ENCODE measurements around the gene ARL5C.

- no peak for TF ChIP-seq CTCF (IDR thresholded peaks at IDR 0.05; ENCODE audit: low read depth, low read length, missing input control)
- TF ChIP-seq RAD21 (IDR thresholded peaks at IDR 0.05): no peak
- TF ChIP-seq YY1 (IDR thresholded peaks at IDR 0.05): no peak
- TF ChIP-seq TAF1 (conservative IDR thresholded peaks at IDR 0.05): no peak
- TF ChIP-seq MAX (IDR thresholded peaks at IDR 0.05): no peak
- no peak for TF ChIP-seq SP1 (IDR thresholded peaks at IDR 0.05)
- TF ChIP-seq NR2F2 (IDR thresholded peaks at IDR 0.05): no peak
These were observed 40.7 kb downstream of the ARL5C start for GRCh38 chr17:39125143-39125875.

All from liver (tissue), 3 donors.